NT2/D1 (cell line): Measurements from ENCODE around the gene TXNL4B.
"Not testable (repeated sequence)": the region's sequence is repeated elsewhere in the genome, so short reads cannot be mapped to it uniquely, and the experiment has no call there.

ENCODE experiments used
- DNase-seq: peaks from one replicate; pipeline ENCODE4 v3.0.0-alpha.2; 2011; ENCODE audit warnings: low read depth, low spot score
- H3K27me3 ChIP-seq: 2 replicates; pipeline ENCODE4 v1.6.0; 2011; ENCODE audit warnings: mild to moderate bottlenecking; ENCODE audit not compliant: insufficient read length, insufficient read depth
- H3K36me3 ChIP-seq: 2 replicates; pipeline ENCODE4 v1.6.1; 2011; ENCODE audit warnings: mild to moderate bottlenecking, low read length, mixed read lengths; ENCODE audit not compliant: insufficient read depth, insufficient read length
- H3K4me1 ChIP-seq: 2 replicates; pipeline ENCODE4 v1.5.1; 2011; ENCODE audit not compliant: insufficient read depth, insufficient read length
- H3K4me3 ChIP-seq: 2 replicates; pipeline ENCODE4 v1.5.1; 2011; ENCODE audit warnings: low read depth; ENCODE audit not compliant: insufficient read length
- H3K9ac ChIP-seq: 2 replicates; pipeline ENCODE4 v1.6.0; 2011; ENCODE audit warnings: low read depth; ENCODE audit not compliant: insufficient read length
- H3K9me3 ChIP-seq: 2 replicates; pipeline ENCODE4 v1.5.1; 2011; ENCODE audit warnings: mild to moderate bottlenecking, low read length; ENCODE audit not compliant: insufficient read depth
- SUZ12 ChIP-seq: IDR thresholded peaks from 2 replicates; pipeline ENCODE4 v1.6.1; 2011; ENCODE audit not compliant: insufficient read length, insufficient read depth; ENCODE audit errors: extremely low read depth
- YY1 ChIP-seq: IDR thresholded peaks from 2 replicates; pipeline ENCODE4 v1.6.1; 2011; ENCODE audit not compliant: insufficient read length, insufficient read depth
- ZNF274 ChIP-seq: IDR thresholded peaks from 2 replicates; pipeline ENCODE4 v1.6.1; 2011; ENCODE audit warnings: mild to moderate bottlenecking, low read depth, low read length

TXNL4B gene

DNA sequence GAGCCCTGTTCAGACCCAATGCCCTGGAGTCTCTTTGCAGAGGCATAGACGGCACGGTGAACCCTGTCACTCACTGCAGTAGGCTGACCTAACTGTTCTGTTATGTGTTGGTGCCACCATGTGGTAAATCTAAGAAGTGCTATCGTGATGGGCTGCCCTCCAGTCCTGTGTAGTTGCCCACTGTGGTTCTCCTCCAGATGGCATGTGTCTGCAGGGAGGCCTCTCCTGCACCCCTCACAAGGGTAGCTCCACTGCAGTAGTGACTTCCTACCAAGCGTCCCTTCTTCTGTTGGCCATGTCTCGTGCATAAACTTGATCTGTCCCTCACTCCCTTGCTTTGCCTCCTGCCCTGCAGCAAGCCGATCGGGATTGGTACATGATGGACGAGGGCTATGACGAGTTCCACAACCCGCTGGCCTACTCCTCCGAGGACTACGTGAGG, 6.0 kb upstream of the TXNL4B start:
- peaks cover 88% of the 10 kb centered on the region for H3K36me3 ChIP-seq
- DNase-seq, result peak; percentile 47
- no peak for TF ChIP-seq YY1
- TF ChIP-seq SUZ12, result no peak
- TF ChIP-seq ZNF274, result no peak
- H3K4me3 ChIP-seq, result no peak overlapping the region
- H3K4me1 ChIP-seq, result no peaks in the 10 kb centered on the region
- no peaks in the 10 kb centered on the region for H3K27me3 ChIP-seq
- no peak overlapping the region for H3K9ac ChIP-seq
- no peaks in the 10 kb centered on the region for H3K9me3 ChIP-seq

DNA sequence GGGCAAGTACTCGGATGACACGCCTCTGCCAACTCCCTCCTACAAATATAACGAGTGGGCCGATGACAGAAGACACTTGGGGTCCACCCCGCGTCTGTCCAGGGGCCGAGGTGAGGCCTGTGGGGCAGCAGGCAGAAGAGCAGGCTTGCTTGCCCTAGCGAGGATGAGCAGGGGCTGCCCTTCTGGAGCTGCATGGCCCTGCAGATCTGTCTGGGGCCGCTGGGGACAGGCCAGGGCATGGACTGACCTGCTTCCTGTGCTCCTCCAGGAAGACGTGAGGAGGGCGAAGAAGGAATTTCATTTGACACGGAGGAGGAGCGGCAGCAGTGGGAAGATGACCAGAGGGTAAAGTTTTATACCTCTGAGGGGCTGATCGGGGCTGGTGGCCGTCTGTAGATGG, 5.5 kb upstream of the TXNL4B start:
- H3K36me3 ChIP-seq, result peaks cover 83% of the 10 kb centered on the region
- DNase-seq, result no peak
- no peaks in the 10 kb centered on the region for H3K9me3 ChIP-seq
- no peak overlapping the region for H3K4me3 ChIP-seq
- H3K9ac ChIP-seq, result peak overlapping the region; percentile 26
- no peaks in the 10 kb centered on the region for H3K27me3 ChIP-seq
- no peaks in the 10 kb centered on the region for H3K4me1 ChIP-seq
- TF ChIP-seq ZNF274 (no peak), YY1 (no peak), SUZ12 (no peak)

DNA sequence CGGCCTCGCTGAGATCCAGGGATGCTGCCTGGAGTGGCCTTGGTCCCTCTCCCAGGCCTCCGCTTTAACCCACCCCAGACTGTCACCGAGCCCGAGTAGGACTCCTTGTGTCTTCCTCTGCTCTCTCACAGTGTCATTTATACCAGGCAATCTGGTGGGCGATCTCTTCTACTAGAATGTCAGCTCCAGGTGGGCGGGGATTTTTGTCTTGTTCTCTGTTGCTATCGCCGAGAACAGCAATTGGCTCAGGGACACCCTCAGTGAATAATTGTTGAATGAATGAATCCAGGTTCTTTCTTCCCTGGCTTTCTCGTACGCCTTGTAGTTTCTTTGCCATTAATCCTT, 818 bp upstream of the TXNL4B start:
- no peak for DNase-seq
- H3K4me3 ChIP-seq, result peak overlapping the region; percentile 99
- H3K27me3 ChIP-seq, result no peaks in the 10 kb centered on the region
- peak overlapping the region; percentile 89 for H3K9ac ChIP-seq
- H3K36me3 ChIP-seq, result peaks cover 58% of the 10 kb centered on the region
- H3K9me3 ChIP-seq, result no peaks in the 10 kb centered on the region
- H3K4me1 ChIP-seq, result no peaks in the 10 kb centered on the region
- no peak for TF ChIP-seq YY1
- no peak for TF ChIP-seq SUZ12
- TF ChIP-seq ZNF274, result no peak

DNA sequence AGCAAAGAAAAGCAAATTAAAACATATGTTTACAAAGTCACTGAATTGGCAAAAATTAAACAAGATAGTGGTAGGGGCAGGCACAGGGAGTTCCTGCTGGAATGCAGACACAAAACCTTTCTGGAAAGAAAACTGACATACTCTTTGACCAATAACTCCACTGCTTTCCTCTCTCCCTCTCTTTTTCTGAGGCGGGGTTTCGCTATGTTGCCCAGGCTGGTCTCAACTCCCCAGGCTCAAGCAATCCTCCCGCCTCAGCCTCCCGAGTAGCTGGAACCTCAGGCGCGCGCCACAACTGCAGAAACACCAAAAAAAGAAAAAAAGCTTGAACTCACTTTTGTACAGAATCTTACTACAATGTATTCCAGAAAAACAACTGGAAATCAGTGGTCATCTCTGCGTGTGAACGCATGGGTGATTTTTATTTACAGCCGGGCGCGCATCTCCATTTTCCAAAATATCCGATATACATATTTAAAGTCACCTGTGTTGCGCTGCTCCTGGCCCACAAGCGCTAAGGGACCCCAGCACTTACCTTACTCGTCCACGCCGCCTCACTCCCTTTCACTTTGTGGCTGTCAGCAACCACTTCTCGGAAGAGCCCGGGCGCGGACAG, 480 bp downstream of the TXNL4B start:
- DNase-seq, result no peak

DNA sequence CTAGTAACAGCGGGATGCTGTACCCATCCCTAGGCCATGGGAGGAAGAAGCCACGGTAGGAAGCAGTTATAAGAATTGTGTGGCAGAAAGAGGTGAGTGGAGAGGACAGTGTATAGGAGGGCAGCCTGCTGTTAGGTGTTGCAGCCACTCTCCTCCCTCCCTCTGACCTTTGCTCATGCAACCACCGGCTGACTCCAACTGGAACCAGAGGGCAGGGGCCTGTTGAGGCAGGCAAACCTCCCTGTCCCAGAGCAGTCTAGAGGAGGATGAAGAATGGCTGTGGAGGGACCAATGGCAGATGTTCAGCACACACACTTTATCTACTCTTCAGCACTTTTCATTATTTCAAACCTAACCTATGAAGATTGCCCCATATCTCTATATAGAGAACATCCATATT, 2.2 kb downstream of the TXNL4B start:
- Histone ChIP-seq H3K4me1 (no peaks in the 10 kb centered on the region), H3K9ac (no peak overlapping the region), H3K9me3 (no peaks in the 10 kb centered on the region), H3K36me3 (peaks cover 54% of the 10 kb centered on the region), H3K27me3 (no peaks in the 10 kb centered on the region), H3K4me3 (no peak overlapping the region)
- no peak for TF ChIP-seq YY1
- no peak for TF ChIP-seq SUZ12
- TF ChIP-seq ZNF274, result no peak
- DNase-seq, result no peak

More for the DNA sequence above, 480 bp downstream of the TXNL4B start:
- H3K4me1 ChIP-seq, result no peaks in the 10 kb centered on the region
- TF ChIP-seq SUZ12 (no peak), ZNF274 (no peak), YY1 (no peak)
- peak overlapping the region; percentile 85 for H3K9ac ChIP-seq
- no peaks in the 10 kb centered on the region for H3K9me3 ChIP-seq
- peaks cover 58% of the 10 kb centered on the region for H3K36me3 ChIP-seq
- H3K27me3 ChIP-seq, result no peaks in the 10 kb centered on the region
- peak overlapping the region; percentile 99 for H3K4me3 ChIP-seq

DNA sequence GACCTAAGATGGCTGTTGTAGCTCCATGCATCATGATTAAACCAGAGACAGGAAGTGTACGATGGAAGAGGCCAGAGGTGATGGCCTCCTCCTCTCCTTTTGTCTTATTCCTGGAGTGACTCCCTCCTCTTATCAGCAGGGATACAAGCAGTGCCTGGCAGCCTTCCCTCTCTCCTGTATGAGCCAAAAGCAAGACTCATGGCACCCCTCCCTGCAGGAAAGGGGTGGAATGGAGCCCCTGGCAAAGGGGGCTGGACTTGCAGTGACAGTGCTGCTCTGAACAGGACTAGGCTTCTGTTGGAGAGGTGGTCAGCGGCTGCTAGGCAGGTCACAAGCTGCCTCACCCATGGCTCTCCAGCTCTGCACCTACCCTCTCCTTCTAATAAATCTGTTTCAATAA, 8.4 kb downstream of the TXNL4B start:
- Histone ChIP-seq H3K27me3 (no peaks in the 10 kb centered on the region), H3K9ac (no peak overlapping the region), H3K4me1 (no peaks in the 10 kb centered on the region), H3K9me3 (peaks cover 24% of the 10 kb centered on the region), H3K4me3 (no peak overlapping the region), H3K36me3 (peaks cover 53% of the 10 kb centered on the region)
- TF ChIP-seq ZNF274, result no peak
- TF ChIP-seq SUZ12, result no peak
- no peak for TF ChIP-seq YY1
- no peak for DNase-seq

DNA sequence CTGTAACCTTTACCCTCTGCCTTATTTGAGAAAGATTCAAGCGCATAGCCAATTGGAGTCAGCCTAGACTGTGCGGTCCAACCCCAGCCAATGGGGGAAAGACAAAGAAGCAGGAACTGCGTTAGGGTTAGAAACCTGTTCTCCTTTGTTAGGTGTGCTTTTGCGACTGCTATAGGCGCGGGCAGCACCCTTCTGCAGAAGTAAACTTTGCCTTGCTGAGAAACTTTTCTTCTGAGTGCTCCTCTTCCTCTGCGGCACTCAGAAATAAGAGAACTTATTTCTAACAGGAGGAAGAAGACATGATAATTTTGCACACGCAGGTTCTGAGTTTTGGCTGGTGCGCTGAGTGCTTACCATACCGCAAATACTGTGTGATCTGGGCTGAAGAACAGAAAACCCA, 9.0 kb downstream of the TXNL4B start:
- Histone ChIP-seq H3K9me3 (peaks cover 24% of the 10 kb centered on the region), H3K4me1 (no peaks in the 10 kb centered on the region), H3K36me3 (peaks cover 48% of the 10 kb centered on the region), H3K4me3 (no peak overlapping the region), H3K27me3 (no peaks in the 10 kb centered on the region), H3K9ac (no peak overlapping the region)
- DNase-seq, result no peak
- TF ChIP-seq SUZ12 (no peak), ZNF274 (no peak), YY1 (no peak)

DNA sequence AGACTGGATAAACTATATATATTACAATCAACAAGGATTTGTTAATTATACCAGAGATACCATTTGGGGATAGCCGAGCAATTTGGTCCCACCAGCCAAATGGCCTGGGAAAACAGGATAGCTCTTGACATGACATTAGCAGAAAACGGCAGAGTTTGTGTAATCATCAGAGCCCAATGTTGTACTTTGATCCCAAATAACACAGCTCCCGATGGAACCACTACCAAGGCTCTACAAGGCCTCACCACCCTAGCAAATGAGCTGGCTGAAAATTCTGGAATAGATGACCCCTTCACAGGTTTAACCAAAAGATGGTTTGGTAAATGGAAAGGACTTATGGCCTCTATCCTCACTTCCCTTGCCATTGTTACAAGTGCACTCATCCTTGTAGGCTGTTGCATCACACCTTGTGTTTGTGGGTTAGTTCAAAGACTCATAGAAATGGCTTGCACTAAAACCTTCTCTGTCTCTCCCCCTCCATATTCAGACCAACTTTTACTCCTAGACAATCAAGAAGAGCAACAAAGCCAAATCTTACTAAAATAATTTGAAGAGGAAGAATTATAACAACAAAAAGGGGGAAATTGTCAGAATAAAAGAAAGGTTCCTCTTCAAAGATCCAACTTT, 9.5 kb downstream of the TXNL4B start:
- Histone ChIP-seq H3K36me3 (peaks cover 42% of the 10 kb centered on the region), H3K9ac (no peak overlapping the region), H3K9me3 (peaks cover 24% of the 10 kb centered on the region), H3K27me3 (no peaks in the 10 kb centered on the region), H3K4me3 (no peak overlapping the region), H3K4me1 (no peaks in the 10 kb centered on the region)
- TF ChIP-seq YY1, result no peak
- no peak for DNase-seq

DNA sequence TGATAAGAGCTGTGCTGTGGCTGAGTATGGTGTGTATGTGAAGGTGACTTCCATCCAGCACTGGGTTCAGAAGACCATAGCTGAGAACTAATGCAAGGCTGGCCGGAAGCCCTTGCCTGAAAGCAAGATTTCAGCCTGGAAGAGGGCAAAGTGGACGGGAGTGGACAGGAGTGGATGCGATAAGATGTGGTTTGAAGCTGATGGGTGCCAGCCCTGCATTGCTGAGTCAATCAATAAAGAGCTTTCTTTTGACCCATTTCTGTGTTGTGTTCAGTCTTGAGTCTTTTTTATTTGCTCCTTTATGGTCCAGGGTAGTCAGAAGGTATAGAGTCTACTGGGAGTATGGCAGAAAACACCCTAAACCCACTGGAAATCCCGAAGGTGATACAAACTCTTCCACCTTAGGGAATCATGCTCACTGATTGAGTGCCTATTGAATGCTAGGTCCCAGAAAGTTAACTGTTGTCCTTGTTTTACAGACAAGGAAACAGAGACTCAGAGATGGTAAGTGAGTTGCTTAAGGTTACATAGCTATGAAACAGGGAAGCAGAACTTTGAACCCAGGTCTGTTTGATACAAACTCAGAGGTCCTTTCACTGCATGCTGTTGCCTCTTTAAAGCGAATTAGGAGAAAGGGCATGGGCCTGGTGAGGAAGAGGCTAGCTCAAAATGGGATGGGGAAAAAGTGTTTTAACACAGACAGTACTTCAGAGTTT, 16.3 kb downstream of the TXNL4B start:
- not testable (repeated sequence) for DNase-seq, H3K4me3 ChIP-seq, H3K4me1 ChIP-seq, H3K9ac ChIP-seq, H3K27me3 ChIP-seq, H3K36me3 ChIP-seq
- peaks cover 17% of the 10 kb centered on the region; the same call in 1 of the 2 replicates for H3K9me3 ChIP-seq

DNA sequence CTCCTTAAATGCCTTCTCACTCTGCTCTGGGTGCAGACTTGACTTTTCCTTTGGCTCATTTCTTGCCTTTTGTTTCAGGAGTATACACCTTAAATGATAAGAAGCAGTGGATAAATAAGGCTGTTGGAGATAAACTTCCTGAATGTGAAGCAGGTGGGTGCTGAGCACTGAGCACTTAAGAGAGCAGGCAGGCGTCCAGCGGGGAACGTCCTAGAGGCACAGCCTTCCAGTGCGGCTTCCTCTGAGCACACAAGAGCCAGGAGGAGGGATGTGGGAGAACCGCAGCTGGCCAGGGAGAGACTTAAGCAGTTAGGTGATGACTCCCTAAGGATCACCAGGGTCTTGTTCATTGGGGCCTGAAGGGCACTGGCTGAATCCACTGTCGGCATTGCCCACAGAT, 18.4 kb downstream of the TXNL4B start:
- not testable (repeated sequence) for H3K9ac ChIP-seq, H3K27me3 ChIP-seq, H3K36me3 ChIP-seq, DNase-seq, H3K4me3 ChIP-seq, H3K4me1 ChIP-seq
- peaks cover 17% of the 10 kb centered on the region; the same call in 1 of the 2 replicates for H3K9me3 ChIP-seq
